Chondrocyte (in vitro differentiated cells): ENCODE data around the gene DNPEP. TPM values are rescaled to one million over a fixed set of nuclear protein-coding genes. Genes with fewer than 3 reads are reported as not detected.
A peak's percentile ranks its signal among the peaks of the same experiment; 100 is the strongest.

Experiments
- DNase-seq: peaks from one replicate; pipeline ENCODE4 v3.0.0; 2021; ENCODE audit warnings: mixed read lengths, low spot score
- H3K27ac Mint-ChIP-seq: one replicate; pipeline ENCODE4 v1.8.0; 2021; ENCODE audit warnings: mild to moderate bottlenecking, moderate library complexity, mixed read lengths; ENCODE audit not compliant: unreplicated experiment
- H3K27me3 Mint-ChIP-seq: 2 replicates; pipeline ENCODE4 v1.8.0; 2021; ENCODE audit warnings: low read depth, mixed read lengths
- H3K36me3 Mint-ChIP-seq: 2 replicates; pipeline ENCODE4 v1.8.0; 2021; ENCODE audit warnings: low read depth, mixed read lengths
- H3K4me1 Mint-ChIP-seq: 2 replicates; pipeline ENCODE4 v1.8.0; 2021; ENCODE audit warnings: low read depth, mild to moderate bottlenecking, mixed read lengths
- H3K4me3 Mint-ChIP-seq: one replicate; pipeline ENCODE4 v1.8.0; 2021; ENCODE audit warnings: mild to moderate bottlenecking, moderate library complexity, mixed read lengths; ENCODE audit not compliant: unreplicated experiment
- H3K9me3 Mint-ChIP-seq: 2 replicates; pipeline ENCODE4 v1.8.0; 2021; ENCODE audit warnings: low read depth, mixed read lengths
- total RNA-seq: library from RNA; stranded (reverse); gene quantifications from 3 replicates; pipeline ENCODE4 v1.2.1, GENCODE V29; 2021
- TF ChIP-seq, protein P1 (sequence below): fragments of 200-600 bp; sonication (generic); IDR thresholded peaks from 2 replicates; pipeline ENCODE4 v1.5.0; 2021; ENCODE audit warnings: antibody characterized with exemption, mild to moderate bottlenecking, moderate library complexity

DNPEP gene
- total RNA-seq, 1 donor from 2014 or later, result 42.3 TPM

DNA sequence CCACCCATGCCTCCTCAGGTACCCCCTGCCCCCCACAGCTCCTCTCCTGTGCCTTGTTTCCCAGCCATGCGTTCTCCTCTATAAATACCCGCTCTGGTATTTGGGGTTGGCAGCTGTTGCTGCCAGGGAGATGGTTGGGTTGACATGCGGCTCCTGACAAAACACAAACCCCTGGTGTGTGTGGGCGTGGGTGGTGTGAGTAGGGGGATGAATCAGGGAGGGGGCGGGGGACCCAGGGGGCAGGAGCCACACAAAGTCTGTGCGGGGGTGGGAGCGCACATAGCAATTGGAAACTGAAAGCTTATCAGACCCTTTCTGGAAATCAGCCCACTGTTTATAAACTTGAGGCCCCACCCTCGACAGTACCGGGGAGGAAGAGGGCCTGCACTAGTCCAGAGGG lies 29.7 kb upstream of the DNPEP start:
- TF ChIP-seq, protein P1, sequence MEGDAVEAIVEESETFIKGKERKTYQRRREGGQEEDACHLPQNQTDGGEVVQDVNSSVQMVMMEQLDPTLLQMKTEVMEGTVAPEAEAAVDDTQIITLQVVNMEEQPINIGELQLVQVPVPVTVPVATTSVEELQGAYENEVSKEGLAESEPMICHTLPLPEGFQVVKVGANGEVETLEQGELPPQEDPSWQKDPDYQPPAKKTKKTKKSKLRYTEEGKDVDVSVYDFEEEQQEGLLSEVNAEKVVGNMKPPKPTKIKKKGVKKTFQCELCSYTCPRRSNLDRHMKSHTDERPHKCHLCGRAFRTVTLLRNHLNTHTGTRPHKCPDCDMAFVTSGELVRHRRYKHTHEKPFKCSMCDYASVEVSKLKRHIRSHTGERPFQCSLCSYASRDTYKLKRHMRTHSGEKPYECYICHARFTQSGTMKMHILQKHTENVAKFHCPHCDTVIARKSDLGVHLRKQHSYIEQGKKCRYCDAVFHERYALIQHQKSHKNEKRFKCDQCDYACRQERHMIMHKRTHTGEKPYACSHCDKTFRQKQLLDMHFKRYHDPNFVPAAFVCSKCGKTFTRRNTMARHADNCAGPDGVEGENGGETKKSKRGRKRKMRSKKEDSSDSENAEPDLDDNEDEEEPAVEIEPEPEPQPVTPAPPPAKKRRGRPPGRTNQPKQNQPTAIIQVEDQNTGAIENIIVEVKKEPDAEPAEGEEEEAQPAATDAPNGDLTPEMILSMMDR, result no peak
- H3K9me3 Mint-ChIP-seq, result peaks cover 5% of the 10 kb centered on the region
- DNase-seq, result no peak
- no peak overlapping the region for H3K4me3 Mint-ChIP-seq
- peaks cover 2% of the 10 kb centered on the region for H3K27me3 Mint-ChIP-seq
- H3K36me3 Mint-ChIP-seq, result peaks cover 2% of the 10 kb centered on the region
- H3K27ac Mint-ChIP-seq, result no peak overlapping the region
- H3K4me1 Mint-ChIP-seq, result peaks cover 27% of the 10 kb centered on the region

DNA sequence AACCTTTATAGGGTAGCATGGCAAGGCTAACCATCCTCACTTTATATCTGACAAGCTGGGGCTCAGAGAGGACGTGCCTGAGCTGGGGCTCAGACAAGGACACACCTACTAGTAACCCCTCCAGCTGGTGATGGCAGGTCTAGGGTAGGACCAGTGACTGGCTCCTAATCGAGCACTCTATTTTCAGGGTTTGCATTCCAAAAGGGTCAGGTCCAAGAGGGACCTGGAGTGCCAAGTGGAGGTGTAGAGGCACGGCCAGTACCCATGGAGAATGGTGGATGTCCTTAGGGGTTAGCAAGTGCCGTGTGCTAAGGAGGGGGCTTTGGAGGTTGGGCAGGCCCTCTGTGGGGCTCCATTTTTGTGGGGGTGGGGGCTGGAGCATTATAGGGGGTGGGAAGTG lies 29.2 kb upstream of the DNPEP start:
- H3K36me3 Mint-ChIP-seq, result peaks cover 3% of the 10 kb centered on the region
- DNase-seq, result no peak
- peak overlapping the region; percentile 59 for H3K27ac Mint-ChIP-seq
- no peak overlapping the region for H3K4me3 Mint-ChIP-seq
- peaks cover 2% of the 10 kb centered on the region for H3K27me3 Mint-ChIP-seq
- H3K9me3 Mint-ChIP-seq, result peaks cover 6% of the 10 kb centered on the region
- H3K4me1 Mint-ChIP-seq, result peaks cover 27% of the 10 kb centered on the region
- TF ChIP-seq, protein P1, result no peak

DNA sequence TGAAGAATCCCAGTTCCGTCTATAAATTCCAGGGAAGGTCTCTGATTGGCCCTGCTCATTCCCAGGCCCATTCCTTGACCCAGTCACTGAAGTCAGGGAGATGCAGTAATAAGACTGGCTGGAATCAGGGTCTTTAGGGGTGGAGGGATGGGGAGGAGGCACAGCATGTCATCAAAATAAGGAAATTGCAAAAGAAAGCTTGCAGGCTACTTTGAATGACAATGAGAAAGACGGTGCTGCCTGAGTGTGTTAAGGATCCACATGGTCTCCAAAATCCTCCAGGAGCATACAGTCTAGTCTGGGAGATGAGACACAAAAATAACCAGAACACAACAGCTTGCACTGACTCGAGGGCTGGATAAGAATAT lies 28.5 kb upstream of the DNPEP start:
- peaks cover 6% of the 10 kb centered on the region for H3K9me3 Mint-ChIP-seq
- H3K27ac Mint-ChIP-seq, result no peak overlapping the region
- TF ChIP-seq, protein P1, result no peak
- peaks cover 27% of the 10 kb centered on the region for H3K4me1 Mint-ChIP-seq
- H3K4me3 Mint-ChIP-seq, result no peak overlapping the region
- no peak for DNase-seq
- peaks cover 2% of the 10 kb centered on the region for H3K27me3 Mint-ChIP-seq
- H3K36me3 Mint-ChIP-seq, result peaks cover 5% of the 10 kb centered on the region

DNA sequence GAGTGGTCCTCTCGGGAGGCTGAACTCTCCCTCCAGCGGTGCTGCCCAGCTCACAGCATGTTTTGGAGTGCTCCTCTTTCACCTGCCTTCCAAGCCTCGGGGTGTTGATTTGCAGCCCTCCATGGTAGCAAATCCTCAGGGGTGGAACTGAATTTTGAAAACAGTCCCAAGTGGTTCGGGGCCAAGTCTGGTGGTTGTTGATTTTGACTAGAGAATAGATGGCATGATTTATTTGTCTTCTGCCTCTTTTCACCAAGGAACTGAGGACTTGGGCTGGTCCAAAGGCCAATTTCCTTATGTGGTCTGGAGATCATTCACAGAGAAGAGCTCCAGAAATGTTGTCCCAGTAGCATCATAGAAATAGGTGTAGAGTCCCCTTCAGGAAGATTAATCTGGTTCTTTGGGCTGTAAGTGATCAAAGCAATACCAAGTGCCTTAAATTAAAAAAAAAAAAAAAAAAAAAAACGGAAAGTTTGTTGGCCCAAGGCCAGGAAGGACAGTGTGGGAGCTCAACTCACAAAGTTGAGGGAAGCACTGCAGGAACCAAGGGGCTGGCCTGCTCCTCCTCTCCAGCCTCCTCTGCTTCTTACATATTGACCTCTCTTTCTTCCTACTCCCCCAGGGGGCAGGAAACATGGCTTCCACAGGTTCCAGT lies 28.0 kb upstream of the DNPEP start:
- Mint-ChIP-seq H3K27ac (no peak overlapping the region), H3K9me3 (peaks cover 6% of the 10 kb centered on the region), H3K4me3 (no peak overlapping the region), H3K36me3 (peaks cover 5% of the 10 kb centered on the region), H3K4me1 (peaks cover 27% of the 10 kb centered on the region), H3K27me3 (peaks cover 2% of the 10 kb centered on the region)
- TF ChIP-seq, protein P1, result no peak
- no peak for DNase-seq

DNA sequence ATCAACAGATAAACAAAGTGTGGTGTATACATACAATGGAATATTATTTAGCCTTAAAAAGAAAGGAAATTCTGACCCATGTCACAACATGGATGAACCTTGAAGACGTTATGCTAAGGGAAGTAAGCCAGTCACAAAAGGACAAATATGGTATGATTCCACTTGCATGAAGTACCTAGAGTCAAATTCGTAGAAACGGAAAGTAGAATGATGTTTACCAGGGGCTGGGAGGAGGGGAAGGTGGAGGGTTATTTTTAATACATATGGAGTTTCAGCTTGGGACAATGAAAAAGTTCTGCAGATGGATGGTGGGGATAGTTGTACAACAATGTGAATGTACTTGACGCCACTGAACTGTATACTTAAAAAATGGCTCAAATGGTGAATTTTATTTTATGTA lies 27.1 kb upstream of the DNPEP start:
- peaks cover 6% of the 10 kb centered on the region for H3K9me3 Mint-ChIP-seq
- H3K36me3 Mint-ChIP-seq, result peaks cover 5% of the 10 kb centered on the region
- TF ChIP-seq, protein P1, result no peak
- peaks cover 23% of the 10 kb centered on the region for H3K4me1 Mint-ChIP-seq
- H3K27ac Mint-ChIP-seq, result no peak overlapping the region
- no peak overlapping the region for H3K4me3 Mint-ChIP-seq
- peaks cover 2% of the 10 kb centered on the region for H3K27me3 Mint-ChIP-seq
- no peak for DNase-seq
